Type B pancreatic cell (in vitro differentiated cells): ENCODE data around the gene MVB12A. TPM values are rescaled to one million over a fixed set of nuclear protein-coding genes. Genes with fewer than 3 reads are reported as not detected.

Source experiments
- DNase-seq: peaks from one replicate; pipeline ENCODE4 v3.0.0; 2021; ENCODE audit warnings: mixed read lengths; ENCODE audit not compliant: unreplicated experiment; ENCODE audit errors: extremely low spot score
- H3K27ac Mint-ChIP-seq: 2 replicates; pipeline ENCODE4 v1.8.0; 2021; ENCODE audit warnings: mild to moderate bottlenecking, mixed read lengths
- H3K27me3 Mint-ChIP-seq: 2 replicates; pipeline ENCODE4 v1.8.0; 2021; ENCODE audit warnings: mixed read lengths
- H3K36me3 Mint-ChIP-seq: 2 replicates; pipeline ENCODE4 v1.8.0; 2021; ENCODE audit warnings: mixed read lengths
- H3K4me1 Mint-ChIP-seq: one replicate; pipeline ENCODE4 v1.8.0; 2021; ENCODE audit warnings: mixed read lengths; ENCODE audit not compliant: unreplicated experiment
- H3K4me3 Mint-ChIP-seq: 2 replicates; pipeline ENCODE4 v1.8.0; 2021; ENCODE audit warnings: mild to moderate bottlenecking, mixed read lengths
- H3K9me3 Mint-ChIP-seq: 2 replicates; pipeline ENCODE4 v1.8.0; 2021; ENCODE audit warnings: mixed read lengths
- CTCF ChIP-seq: fragments of 200-600 bp; sonication (generic); conservative IDR thresholded peaks from 2 replicates; pipeline ENCODE4 v1.5.0; 2021; ENCODE audit warnings: antibody characterized with exemption, mild to moderate bottlenecking
- long read RNA-seq: library from polyadenylated mRNA; unstranded; transcript quantifications from one replicate; pipeline ENCODE4 v2.0.0, GENCODE V29; 2020
- total RNA-seq: library from RNA; stranded (reverse); gene quantifications from 2 replicates; pipeline ENCODE4 v1.2.1, GENCODE V29; 2021; ENCODE audit warnings: low replicate concordance

MVB12A gene
- total RNA-seq = 32.0 and 37.7 TPM in 2 replicates
- long read RNA-seq, partial matches to known transcripts = 0 of 3 reads
- long read RNA-seq, other reads (novel, unspliced or antisense) = 1 of 3 reads

- no peak for TF ChIP-seq CTCF
- H3K4me1 Mint-ChIP-seq = peaks cover 13% of the 10 kb centered on the region
- peak within 1 kb of the TSS; percentile 92 for H3K4me3 Mint-ChIP-seq
- peaks cover 20% of the 10 kb centered on the region for H3K27me3 Mint-ChIP-seq
- H3K27ac Mint-ChIP-seq = peak within 1 kb of the TSS; percentile 86
- H3K36me3 Mint-ChIP-seq = no peaks in the 10 kb centered on the region
- H3K9me3 Mint-ChIP-seq = no peaks in the 10 kb centered on the region
- peak; percentile 97 for DNase-seq
Observed at GRCh38 chr19:17419621-17420474, at the start of gene MVB12A. MVB12A (plus strand) TSS chr19:17420047; CDS start chr19:17420136, 89 bp downstream.

DNA sequence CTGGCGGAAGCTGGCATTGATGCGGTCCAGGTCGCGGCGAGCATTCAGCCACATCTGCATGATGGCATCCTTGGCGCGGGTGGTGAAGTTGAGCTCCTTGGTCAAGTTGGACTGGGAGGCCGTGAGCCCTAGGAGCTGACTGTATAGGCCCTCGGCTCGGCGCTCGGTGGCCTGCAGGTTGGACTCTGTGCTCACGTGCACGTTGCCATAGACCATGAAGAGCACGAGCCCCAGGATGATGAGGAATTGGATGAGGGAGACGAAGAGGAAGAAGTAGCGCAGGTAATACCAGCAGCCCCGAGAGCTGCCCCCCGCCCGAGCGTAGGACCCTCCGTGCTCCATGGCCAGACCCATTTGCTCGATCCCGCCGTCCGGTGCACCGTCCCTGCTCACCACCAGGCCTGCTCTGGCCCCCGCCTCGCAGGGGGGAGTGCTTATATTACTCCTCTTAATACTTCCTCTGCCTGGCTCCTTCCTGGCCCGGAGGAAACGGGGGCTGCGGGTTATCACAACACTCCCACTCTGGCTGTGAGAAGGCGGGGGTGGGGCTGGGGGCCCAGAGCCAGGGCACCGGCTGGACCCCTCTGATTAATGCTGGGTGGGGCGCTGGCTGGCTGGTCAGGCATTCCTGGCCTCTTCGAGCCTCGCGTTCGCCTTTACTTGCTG is 42.8 kb upstream of the MVB12A start, which contains the start of gene PLVAP:
Gene PLVAP, minus strand, starts transcription at position 408 of the 666 bp plus-strand sequence. Its CDS starts 54 bp downstream, at position 354.
- H3K4me1 Mint-ChIP-seq = peaks cover 4% of the 10 kb centered on the region
- no peak within 1 kb of the TSS for H3K4me3 Mint-ChIP-seq
- no peak for DNase-seq
- H3K36me3 Mint-ChIP-seq = no peaks in the 10 kb centered on the region
- no peaks in the 10 kb centered on the region for H3K27me3 Mint-ChIP-seq
- H3K9me3 Mint-ChIP-seq = no peaks in the 10 kb centered on the region
- no peak for TF ChIP-seq CTCF
- H3K27ac Mint-ChIP-seq = no peak within 1 kb of the TSS

DNA sequence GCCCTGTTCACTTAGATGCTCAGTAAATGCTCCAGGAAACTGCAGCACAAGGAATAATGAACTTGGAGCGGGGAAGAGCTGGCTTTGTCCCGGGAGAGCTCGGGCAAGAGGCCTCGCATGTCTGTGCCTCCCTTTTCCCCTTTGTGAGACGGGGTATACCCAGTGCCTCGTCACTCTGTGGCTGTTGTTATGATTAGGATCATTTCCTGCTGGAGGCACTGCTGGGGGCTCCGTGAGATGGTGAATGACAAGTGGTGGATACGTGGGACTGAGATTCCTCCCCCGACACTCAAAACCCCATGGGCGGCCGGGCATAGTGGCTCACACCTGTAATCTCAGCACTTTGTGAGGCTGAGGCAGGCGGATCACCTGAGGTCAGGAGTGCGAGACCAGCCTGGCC is 41.6 kb upstream of the MVB12A start:
- H3K27ac Mint-ChIP-seq = no peak overlapping the region
- H3K9me3 Mint-ChIP-seq = no peaks in the 10 kb centered on the region
- no peaks in the 10 kb centered on the region for H3K36me3 Mint-ChIP-seq
- no peaks in the 10 kb centered on the region for H3K27me3 Mint-ChIP-seq
- no peak for DNase-seq
- H3K4me3 Mint-ChIP-seq = no peak overlapping the region
- H3K4me1 Mint-ChIP-seq = peaks cover 8% of the 10 kb centered on the region
- TF ChIP-seq CTCF = no peak

- DNase-seq = no peak
- peaks cover 8% of the 10 kb centered on the region for H3K4me1 Mint-ChIP-seq
- H3K9me3 Mint-ChIP-seq = no peaks in the 10 kb centered on the region
- TF ChIP-seq CTCF = no peak
- no peak overlapping the region for H3K27ac Mint-ChIP-seq
- no peaks in the 10 kb centered on the region for H3K36me3 Mint-ChIP-seq
- H3K4me3 Mint-ChIP-seq = no peak overlapping the region
- no peaks in the 10 kb centered on the region for H3K27me3 Mint-ChIP-seq
Observed at GRCh38 chr19:17379221-17379631, 40.6 kb upstream of the MVB12A start.

GRCh38 chr19:17380426-17381138 is 39.3 kb upstream of the MVB12A start:
- TF ChIP-seq CTCF = no peak
- H3K27me3 Mint-ChIP-seq = no peaks in the 10 kb centered on the region
- H3K27ac Mint-ChIP-seq = no peak overlapping the region
- H3K9me3 Mint-ChIP-seq = no peaks in the 10 kb centered on the region
- no peaks in the 10 kb centered on the region for H3K36me3 Mint-ChIP-seq
- no peak overlapping the region for H3K4me3 Mint-ChIP-seq
- H3K4me1 Mint-ChIP-seq = peaks cover 8% of the 10 kb centered on the region
- no peak for DNase-seq
